NB4 (cell line): ENCODE data around the gene FTCDNL1.

Experiments used
- CTCF ChIP-seq: IDR thresholded peaks from one replicate; pipeline ENCODE4 v1.5.1; 2012; ENCODE audit warnings: low read depth, low read length
- MAX ChIP-seq: IDR thresholded peaks from 2 replicates; pipeline ENCODE4 v1.6.1; 2011; ENCODE audit warnings: low read depth, low read length
- MYC ChIP-seq: IDR thresholded peaks from 2 replicates; pipeline ENCODE4 v1.6.1; 2011; ENCODE audit warnings: low read depth, low read length
- POLR2A ChIP-seq: IDR thresholded peaks from 2 replicates; pipeline ENCODE4 v1.6.1; 2011; ENCODE audit warnings: mild to moderate bottlenecking; ENCODE audit not compliant: insufficient read length; ENCODE audit errors: extremely low read depth

- no peak for TF ChIP-seq CTCF
- no peak for TF ChIP-seq POLR2A
- TF ChIP-seq MAX, result no peak
- TF ChIP-seq MYC, result no peak
These were observed 106.3 kb downstream of the FTCDNL1 start for GRCh38 chr2:199744724-199745123.
